Measurements from ENCODE around the gene ERCC1.

Gene ERCC1

GRCh38 chr19:45362291-45362690 is 61.4 kb downstream of the ERCC1 start:
- Histone ChIP-seq H3K36me3 (peaks cover 7% of the 10 kb centered on the region), H3K4me1 (ENCODE audit: control insufficient read depth in 1 of 2, insufficient read depth in 1 of 2, low read depth in 1 of 2, low read length in 1 of 2) (no peaks in the 10 kb centered on the region), H3K27me3 (no peaks in the 10 kb centered on the region), H3K27ac (no peak overlapping the region), H3K4me3 (ENCODE audit: low read depth in 1 of 2, low read length in 1 of 2) (no peak overlapping the region), H3K9me3 (no peaks in the 10 kb centered on the region)
- no peak for TF ChIP-seq CTCF (IDR thresholded peaks at IDR 0.05)

GRCh38 chr19:45361608-45362007 is 62.1 kb downstream of the ERCC1 start:
- no peak for TF ChIP-seq CTCF (IDR thresholded peaks at IDR 0.05)
- Histone ChIP-seq H3K9me3 (no peaks in the 10 kb centered on the region), H3K4me1 (ENCODE audit: control insufficient read depth in 1 of 2, insufficient read depth in 1 of 2, low read depth in 1 of 2, low read length in 1 of 2) (no peaks in the 10 kb centered on the region), H3K27ac (no peak overlapping the region), H3K36me3 (peaks cover 7% of the 10 kb centered on the region), H3K27me3 (no peaks in the 10 kb centered on the region), H3K4me3 (ENCODE audit: low read depth in 1 of 2, low read length in 1 of 2) (no peak overlapping the region)

GRCh38 chr19:45358213-45358792 is 65.4 kb downstream of the ERCC1 start:
- no peak overlapping the region for H3K27ac ChIP-seq
- H3K9me3 ChIP-seq = no peaks in the 10 kb centered on the region
- TF ChIP-seq CTCF (IDR thresholded peaks at IDR 0.05) = no peak
- no peak overlapping the region for H3K4me3 ChIP-seq (ENCODE audit: low read depth in 1 of 2, low read length in 1 of 2)
- peaks cover 5% of the 10 kb centered on the region for H3K36me3 ChIP-seq
- H3K4me1 ChIP-seq (ENCODE audit: control insufficient read depth in 1 of 2, insufficient read depth in 1 of 2, low read depth in 1 of 2, low read length in 1 of 2) = no peaks in the 10 kb centered on the region
- no peaks in the 10 kb centered on the region for H3K27me3 ChIP-seq

GRCh38 chr19:45357445-45357783 is 66.3 kb downstream of the ERCC1 start:
- H3K4me1 ChIP-seq (ENCODE audit: control insufficient read depth in 1 of 2, insufficient read depth in 1 of 2, low read depth in 1 of 2, low read length in 1 of 2) = no peaks in the 10 kb centered on the region

More at GRCh38 chr19:45357445-45357783, 66.3 kb downstream of the ERCC1 start:
- no peak for TF ChIP-seq CTCF (IDR thresholded peaks at IDR 0.05)
- no peaks in the 10 kb centered on the region for H3K9me3 ChIP-seq
- no peak overlapping the region for H3K27ac ChIP-seq
- no peaks in the 10 kb centered on the region for H3K27me3 ChIP-seq
- H3K36me3 ChIP-seq = peaks cover 11% of the 10 kb centered on the region
- no peak overlapping the region for H3K4me3 ChIP-seq (ENCODE audit: low read depth in 1 of 2, low read length in 1 of 2)

Data from neutrophil (primary cell).